ENCODE data around the gene DCPS.
"Not testable (repeated sequence)": the region's sequence is repeated elsewhere in the genome, so short reads cannot be mapped to it uniquely, and the experiment has no call there.

DNA sequence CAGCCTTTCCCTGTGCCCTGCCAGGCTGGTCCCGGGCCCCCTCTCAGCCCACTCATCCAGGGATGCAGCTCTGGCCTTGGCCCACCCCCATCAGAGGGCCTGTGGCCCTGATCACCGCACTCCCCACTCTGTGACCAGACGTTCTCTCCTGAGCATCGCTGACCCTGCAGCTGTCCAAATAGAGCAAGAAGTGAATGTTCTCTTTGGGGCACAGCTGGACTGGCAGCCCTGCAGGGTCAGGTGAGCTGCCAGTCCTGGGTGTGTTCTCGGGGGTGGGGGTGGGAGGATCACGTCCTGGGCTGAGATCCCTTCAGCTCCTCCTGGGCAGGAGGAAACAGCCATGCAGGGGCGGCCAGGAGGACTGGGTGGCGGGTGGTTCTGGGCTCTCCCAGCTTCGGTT lies 60.9 kb downstream of the DCPS start:
- not testable (repeated sequence) for TF ChIP-seq POLR2A (IDR thresholded peaks at IDR 0.05)
- TF ChIP-seq, protein P1, sequence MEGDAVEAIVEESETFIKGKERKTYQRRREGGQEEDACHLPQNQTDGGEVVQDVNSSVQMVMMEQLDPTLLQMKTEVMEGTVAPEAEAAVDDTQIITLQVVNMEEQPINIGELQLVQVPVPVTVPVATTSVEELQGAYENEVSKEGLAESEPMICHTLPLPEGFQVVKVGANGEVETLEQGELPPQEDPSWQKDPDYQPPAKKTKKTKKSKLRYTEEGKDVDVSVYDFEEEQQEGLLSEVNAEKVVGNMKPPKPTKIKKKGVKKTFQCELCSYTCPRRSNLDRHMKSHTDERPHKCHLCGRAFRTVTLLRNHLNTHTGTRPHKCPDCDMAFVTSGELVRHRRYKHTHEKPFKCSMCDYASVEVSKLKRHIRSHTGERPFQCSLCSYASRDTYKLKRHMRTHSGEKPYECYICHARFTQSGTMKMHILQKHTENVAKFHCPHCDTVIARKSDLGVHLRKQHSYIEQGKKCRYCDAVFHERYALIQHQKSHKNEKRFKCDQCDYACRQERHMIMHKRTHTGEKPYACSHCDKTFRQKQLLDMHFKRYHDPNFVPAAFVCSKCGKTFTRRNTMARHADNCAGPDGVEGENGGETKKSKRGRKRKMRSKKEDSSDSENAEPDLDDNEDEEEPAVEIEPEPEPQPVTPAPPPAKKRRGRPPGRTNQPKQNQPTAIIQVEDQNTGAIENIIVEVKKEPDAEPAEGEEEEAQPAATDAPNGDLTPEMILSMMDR (IDR thresholded peaks at IDR 0.05) = not testable (repeated sequence)

All from body of pancreas (tissue), 4 donors.